Hair follicle dermal papilla cell (primary cell): Measurements from ENCODE around the gene RPL10. TPM values are rescaled to one million over a fixed set of nuclear protein-coding genes. Genes with fewer than 3 reads are reported as not detected.

Experiments used
- small RNA-seq: library from RNA; depleted of rRNA; stranded (forward); fragments of <200 nt; gene quantifications from one replicate; pipeline ENCODE3, GENCODE V24; 2012
- total RNA-seq: library from RNA; depleted of rRNA; stranded (reverse); fragments of >200 nt; gene quantifications from 2 replicates; pipeline ENCODE4 v1.2.3, GENCODE V29; 2012

Gene RPL10
- 1,504 and 2,235 TPM in 2 replicates for total RNA-seq

DNA sequence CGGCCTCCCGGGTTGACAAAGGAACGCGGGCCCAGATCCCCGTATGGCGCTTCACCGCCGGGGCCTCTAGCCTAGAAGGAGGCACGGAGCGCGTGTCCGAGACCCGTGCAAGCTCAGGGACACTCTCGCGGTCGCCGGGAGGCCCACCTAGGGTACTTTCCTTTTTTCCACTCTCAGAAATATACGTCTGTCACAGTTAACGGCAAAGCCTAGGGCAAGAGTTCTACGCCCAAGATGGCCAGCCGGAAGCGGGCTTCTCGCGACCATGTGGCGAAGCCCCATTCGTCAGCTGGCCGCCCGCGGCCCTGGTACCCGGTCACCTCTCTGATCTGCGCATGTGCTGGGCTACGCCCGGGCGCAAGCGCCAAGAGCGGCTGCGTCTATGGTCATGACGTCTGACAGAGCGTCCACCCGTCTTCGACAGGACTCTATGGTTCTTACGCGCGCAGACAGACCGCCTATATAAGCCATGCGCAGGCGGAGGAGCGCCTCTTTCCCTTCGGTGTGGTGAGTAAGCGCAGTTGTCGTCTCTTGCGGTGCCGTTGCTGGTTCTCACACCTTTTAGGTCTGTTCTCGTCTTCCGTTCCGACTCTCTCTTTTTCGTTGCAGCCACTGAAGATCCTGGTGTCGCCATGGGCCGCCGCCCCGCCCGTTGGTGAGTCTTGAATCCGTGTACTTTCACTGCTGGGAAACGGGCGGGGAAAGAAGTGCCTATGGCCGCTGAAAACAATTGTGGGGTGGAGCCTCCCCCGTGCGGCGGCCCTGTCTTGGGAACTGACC, at the start of gene RPL10:
Gene RPL10 (plus strand): TSS at position 490 of the 780 bp plus-strand sequence. CDS start 143 bp downstream, at position 633.

DNA sequence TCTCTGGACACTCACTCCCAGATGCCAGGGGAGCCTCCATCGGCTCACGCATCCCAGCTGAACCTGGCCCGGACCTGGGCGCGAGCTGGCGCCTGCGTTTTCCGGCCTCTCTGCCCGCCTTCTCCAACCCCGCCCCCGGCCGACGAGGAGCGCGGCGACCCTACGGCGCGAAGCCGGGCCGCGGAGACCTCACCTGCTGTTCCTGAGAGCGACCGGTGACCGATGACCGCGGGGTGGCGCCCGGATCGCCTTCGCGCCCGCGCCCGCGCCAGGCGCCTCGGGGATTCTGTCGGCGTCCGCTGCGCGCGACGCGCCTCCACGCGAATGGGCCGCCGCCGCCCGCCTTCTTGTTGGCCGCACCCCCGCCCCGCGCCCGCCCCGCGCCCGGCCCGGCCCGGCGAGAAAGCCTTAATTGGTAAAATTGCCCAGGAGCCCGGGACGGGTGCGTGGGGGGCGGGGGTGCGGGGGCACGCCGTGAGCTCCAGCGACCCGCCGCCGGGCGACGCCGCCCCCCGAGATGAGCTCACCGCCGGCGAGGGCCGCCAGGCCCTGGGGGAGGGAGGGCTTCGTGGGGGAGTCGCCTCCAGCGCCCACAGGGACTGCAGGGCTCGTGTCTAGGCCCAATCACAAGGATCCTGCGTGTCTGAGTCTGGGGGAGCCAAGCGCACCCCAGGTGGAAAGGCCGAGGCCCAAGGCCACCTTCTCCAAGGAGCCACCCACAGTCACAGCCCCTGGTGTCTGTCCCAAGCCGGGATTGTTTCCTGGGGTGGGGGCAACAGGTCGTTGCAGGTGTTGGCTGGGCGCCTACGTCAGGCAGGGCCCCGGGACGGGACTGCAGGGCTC, 23.6 kb upstream of the RPL10 start, which contains the start of gene FLNA:
Gene FLNA (minus strand): TSS at position 322 of the 843 bp plus-strand sequence. CDS start 3,389 bp downstream, outside the sequence.

DNA sequence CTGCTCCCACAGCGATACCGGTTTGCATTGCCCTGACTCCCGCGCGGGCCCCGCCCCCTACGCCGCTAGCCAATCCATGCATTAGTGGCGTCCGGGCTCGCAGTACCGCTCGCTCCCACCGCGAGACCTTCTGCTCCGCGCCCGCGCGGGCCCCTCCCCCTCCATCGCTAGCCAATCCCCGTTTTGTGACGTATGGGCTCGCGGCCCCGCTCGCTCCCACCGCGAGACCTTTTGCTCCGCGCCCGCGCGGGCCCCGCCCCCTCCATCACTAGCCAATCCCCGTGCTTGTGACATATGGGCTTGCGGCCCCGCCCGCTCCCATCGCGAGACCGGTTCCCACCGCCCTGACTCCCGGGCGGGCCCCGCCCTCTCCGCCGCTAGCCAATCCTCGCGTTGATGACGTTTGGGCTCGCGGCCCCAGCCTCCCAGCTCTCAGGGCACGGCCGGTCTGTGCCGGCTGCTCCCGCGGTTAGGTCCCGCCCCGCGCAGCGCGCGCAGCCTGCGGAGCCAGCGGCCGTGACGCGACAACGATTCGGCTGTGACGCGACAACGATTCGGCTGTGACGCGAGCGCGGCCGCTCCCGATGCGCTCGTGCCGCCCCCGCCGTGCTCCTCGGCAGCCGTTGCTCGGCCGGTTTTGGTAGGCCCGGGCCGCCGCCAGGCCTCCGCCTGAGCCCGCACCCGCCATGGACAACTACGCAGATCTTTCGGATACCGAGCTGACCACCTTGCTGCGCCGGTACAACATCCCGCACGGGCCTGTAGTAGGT, 19.2 kb upstream of the RPL10 start, which contains the start of gene EMD:
Gene EMD (plus strand): TSS at position 497 of the 770 bp plus-strand sequence. CDS start 190 bp downstream, at position 687.

GRCh38 chrX:154409222-154409871, 11.2 kb downstream of the RPL10 start, which contains the start of gene DNASE1L1:
DNASE1L1 (minus strand) TSS chrX:154409254; CDS start chrX:154405568, 3,686 bp downstream.

GRCh38 chrX:154428176-154429171, 30.3 kb downstream of the RPL10 start, which contains the start of gene ATP6AP1:
ATP6AP1 (plus strand) TSS chrX:154428677; CDS start chrX:154428693, 16 bp downstream.

GRCh38 chrX:154436983-154437752, 39.0 kb downstream of the RPL10 start, which contains the start of gene GDI1:
GDI1 (plus strand) TSS chrX:154437154; CDS start chrX:154437255, 101 bp downstream.

GRCh38 chrX:154443992-154444754, 46.0 kb downstream of the RPL10 start, which contains the start of gene FAM50A:
FAM50A (plus strand) TSS chrX:154444141; CDS start chrX:154444236, 95 bp downstream.

Small RNA genes within 50 kb of the gene (small RNA-seq; reads per million reads assigned to genes)
- gene MIR6858 (not detected), gene SNORA70 (not detected)

Other genes starting within 250 kb of the RPL10 start
- not detected in 2 replicates for gene OPN1MW, start 215.8 kb upstream of the RPL10 start, total RNA-seq
- gene OPN1MW2, start 178.6 kb upstream of the RPL10 start, total RNA-seq: not detected in 2 replicates
- gene OPN1MW3, start 140.8 kb upstream of the RPL10 start, total RNA-seq: not detected in 2 replicates
- gene TEX28, start 103.3 kb upstream of the RPL10 start, total RNA-seq: not detected in 2 replicates
- not detected in 2 replicates for gene TKTL1, start 102.6 kb upstream of the RPL10 start, total RNA-seq
- 4,119 and 4,322 TPM in 2 replicates for gene FLNA, start 23.7 kb upstream of the RPL10 start, total RNA-seq
- 29.2 and 39.7 TPM in 2 replicates for gene EMD, start 19.1 kb upstream of the RPL10 start, total RNA-seq
- gene DNASE1L1, start 10.9 kb downstream of the RPL10 start, total RNA-seq: 54.7 and 73.2 TPM in 2 replicates
- gene TAFAZZIN, start 13.2 kb downstream of the RPL10 start, total RNA-seq: 19.9 and 22.6 TPM in 2 replicates
- 52.0 and 53.1 TPM in 2 replicates for gene ATP6AP1, start 30.3 kb downstream of the RPL10 start, total RNA-seq
- 117 and 119 TPM in 2 replicates for gene GDI1, start 38.8 kb downstream of the RPL10 start, total RNA-seq
- 37.2 and 47.6 TPM in 2 replicates for gene FAM50A, start 45.8 kb downstream of the RPL10 start, total RNA-seq
- gene PLXNA3, start 59.9 kb downstream of the RPL10 start, total RNA-seq: 23.8 and 35.0 TPM in 2 replicates
- gene LAGE3, start 80.9 kb downstream of the RPL10 start, total RNA-seq: 13.3 and 19.4 TPM in 2 replicates
- 39.1 and 43.0 TPM in 2 replicates for gene UBL4A, start 88.2 kb downstream of the RPL10 start, total RNA-seq
- gene SLC10A3, start 92.3 kb downstream of the RPL10 start, total RNA-seq: 31.8 and 35.3 TPM in 2 replicates
- gene FAM3A, start 117.9 kb downstream of the RPL10 start, total RNA-seq: 25.4 and 28.1 TPM in 2 replicates
- 98.6 and 101 TPM in 2 replicates for gene G6PD, start 148.5 kb downstream of the RPL10 start, total RNA-seq
- gene IKBKG, start 149.2 kb downstream of the RPL10 start, total RNA-seq: 12.7 and 15.2 TPM in 2 replicates
- gene CTAG1A, start 186.8 kb downstream of the RPL10 start, total RNA-seq: not detected in 2 replicates
- not detected in 2 replicates for gene CTAG1B, start 220.9 kb downstream of the RPL10 start, total RNA-seq